T-helper 2 cell treated with Interferon-gamma antibody and Interleukin-4, amounts not matched to agents 5 μg/mL and 100 μg/mL, for 36 hours (primary cell): ENCODE data around the gene FGFBP2.

Experiments used
- DNase-seq: peaks from one replicate; pipeline ENCODE4 v3.0.0; 2021; ENCODE audit warnings: low spot score
- H3K27ac Mint-ChIP-seq: one replicate; pipeline ENCODE4 v1.8.0; 2021; ENCODE audit warnings: mild to moderate bottlenecking, mixed read lengths
- H3K27me3 Mint-ChIP-seq: one replicate; pipeline ENCODE4 v1.8.0; 2021; ENCODE audit warnings: low read depth, mixed read lengths
- H3K36me3 Mint-ChIP-seq: one replicate; pipeline ENCODE4 v1.8.0; 2021; ENCODE audit warnings: low read depth, mixed read lengths
- H3K4me1 Mint-ChIP-seq: one replicate; pipeline ENCODE4 v1.8.0; 2021; ENCODE audit warnings: low read depth, mixed read lengths
- H3K4me3 Mint-ChIP-seq: one replicate; pipeline ENCODE4 v1.8.0; 2022; ENCODE audit warnings: mild to moderate bottlenecking, moderate library complexity, mixed read lengths
- H3K9me3 Mint-ChIP-seq: one replicate; pipeline ENCODE4 v1.8.0; 2021; ENCODE audit warnings: mixed read lengths

The FGFBP2 gene

GRCh38 chr4:15955670-15956069 lies 7.3 kb downstream of the FGFBP2 start:
- H3K4me1 Mint-ChIP-seq, result peaks cover 4% of the 10 kb centered on the region
- no peaks in the 10 kb centered on the region for H3K9me3 Mint-ChIP-seq
- H3K27me3 Mint-ChIP-seq, result peaks cover 12% of the 10 kb centered on the region
- H3K36me3 Mint-ChIP-seq, result no peaks in the 10 kb centered on the region
- no peak overlapping the region for H3K27ac Mint-ChIP-seq
- H3K4me3 Mint-ChIP-seq, result no peak overlapping the region
- no peak for DNase-seq

GRCh38 chr4:15953625-15954024 lies 9.3 kb downstream of the FGFBP2 start:
- Mint-ChIP-seq H3K4me1 (peaks cover 4% of the 10 kb centered on the region), H3K9me3 (no peaks in the 10 kb centered on the region), H3K27me3 (peaks cover 12% of the 10 kb centered on the region), H3K36me3 (no peaks in the 10 kb centered on the region), H3K4me3 (no peak overlapping the region), H3K27ac (no peak overlapping the region)
- DNase-seq, result no peak

DNA sequence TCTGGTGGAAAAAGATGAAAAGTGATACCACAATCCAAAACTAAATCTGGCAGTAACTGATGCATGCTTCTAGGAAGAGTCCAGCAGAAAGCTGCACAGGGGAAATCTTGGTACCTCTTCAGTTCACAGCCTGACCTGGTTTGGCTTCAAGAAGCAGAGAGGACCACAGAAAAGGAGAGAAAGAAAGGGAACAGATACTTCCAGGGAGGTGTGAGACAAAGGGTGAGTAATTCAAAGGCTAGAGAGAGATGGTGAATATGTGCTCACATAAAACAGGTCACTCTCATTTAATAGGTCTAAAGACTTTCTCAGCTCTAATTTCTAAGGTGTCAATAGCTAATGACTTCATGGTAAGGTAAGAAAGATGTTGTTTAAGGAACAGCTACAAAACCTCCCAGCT lies 11.2 kb downstream of the FGFBP2 start:
- H3K27me3 Mint-ChIP-seq, result peaks cover 9% of the 10 kb centered on the region
- no peak overlapping the region for H3K4me3 Mint-ChIP-seq

DNA sequence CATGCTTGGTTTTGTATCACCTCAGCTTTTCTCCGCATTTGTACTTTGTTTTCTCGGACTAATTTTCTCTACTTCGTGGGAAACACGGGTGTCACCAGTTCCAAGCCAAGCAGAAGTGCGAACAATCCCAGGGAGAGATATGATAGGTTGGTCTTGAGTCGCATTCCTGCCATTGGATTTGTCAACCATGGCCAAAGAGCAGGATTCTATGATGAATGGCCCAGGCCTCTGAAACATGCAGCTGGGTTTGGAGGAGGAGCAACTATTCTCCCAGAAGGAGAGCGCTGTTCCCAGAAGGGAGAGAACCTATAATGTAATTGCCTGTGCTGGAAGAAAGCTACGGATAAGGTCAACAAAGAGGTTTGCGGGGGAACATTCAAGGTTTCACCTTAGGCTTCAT lies 14.1 kb downstream of the FGFBP2 start:
- Mint-ChIP-seq H3K4me3 (no peak overlapping the region), H3K27me3 (peaks cover 5% of the 10 kb centered on the region), H3K27ac (no peak overlapping the region), H3K4me1 (no peaks in the 10 kb centered on the region), H3K36me3 (no peaks in the 10 kb centered on the region), H3K9me3 (no peaks in the 10 kb centered on the region)
- DNase-seq, result no peak

More for the DNA sequence above, 11.2 kb downstream of the FGFBP2 start:
- Mint-ChIP-seq H3K27ac (no peak overlapping the region), H3K36me3 (no peaks in the 10 kb centered on the region), H3K4me1 (peaks cover 4% of the 10 kb centered on the region), H3K9me3 (no peaks in the 10 kb centered on the region)
- DNase-seq, result no peak

GRCh38 chr4:15947684-15948083 lies 15.3 kb downstream of the FGFBP2 start:
- Mint-ChIP-seq H3K4me1 (no peaks in the 10 kb centered on the region), H3K27me3 (peaks cover 5% of the 10 kb centered on the region), H3K36me3 (no peaks in the 10 kb centered on the region)

DNA sequence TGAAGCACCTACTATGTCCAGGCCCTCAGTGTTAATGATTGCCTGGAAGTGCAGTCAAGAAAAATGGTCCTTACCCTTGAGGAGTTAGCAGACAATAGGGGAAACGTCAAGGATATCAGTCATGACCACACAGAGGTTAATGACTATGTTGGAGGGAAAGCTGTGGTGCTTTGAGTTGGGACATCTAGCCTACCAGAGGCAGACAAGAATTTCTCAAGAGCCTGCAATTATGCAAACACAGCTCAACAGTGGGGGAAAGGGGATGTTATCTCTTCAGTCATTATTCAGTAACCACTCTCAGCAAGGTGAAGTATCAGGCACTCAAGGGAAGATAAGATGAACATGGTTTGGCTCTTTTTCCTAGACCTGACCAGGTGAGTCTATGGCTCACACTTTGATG lies 17.5 kb downstream of the FGFBP2 start:
- no peak for DNase-seq
- Mint-ChIP-seq H3K4me3 (no peak overlapping the region), H3K27me3 (peaks cover 5% of the 10 kb centered on the region), H3K27ac (no peak overlapping the region), H3K36me3 (no peaks in the 10 kb centered on the region), H3K4me1 (no peaks in the 10 kb centered on the region), H3K9me3 (no peaks in the 10 kb centered on the region)

More at GRCh38 chr4:15947684-15948083, 15.3 kb downstream of the FGFBP2 start:
- DNase-seq, result no peak
- Mint-ChIP-seq H3K9me3 (no peaks in the 10 kb centered on the region), H3K27ac (no peak overlapping the region), H3K4me3 (no peak overlapping the region)

- no peak for DNase-seq
- no peak overlapping the region for H3K27ac Mint-ChIP-seq
- no peak overlapping the region for H3K4me3 Mint-ChIP-seq
- no peaks in the 10 kb centered on the region for H3K9me3 Mint-ChIP-seq
- H3K27me3 Mint-ChIP-seq, result peaks cover 8% of the 10 kb centered on the region
- no peaks in the 10 kb centered on the region for H3K4me1 Mint-ChIP-seq
- no peaks in the 10 kb centered on the region for H3K36me3 Mint-ChIP-seq
These were observed 18.1 kb downstream of the FGFBP2 start for GRCh38 chr4:15944895-15945294.

- H3K36me3 Mint-ChIP-seq, result no peaks in the 10 kb centered on the region
- H3K9me3 Mint-ChIP-seq, result no peaks in the 10 kb centered on the region
- peaks cover 11% of the 10 kb centered on the region for H3K27me3 Mint-ChIP-seq
- no peak for DNase-seq
- H3K4me3 Mint-ChIP-seq, result no peak overlapping the region
- no peaks in the 10 kb centered on the region for H3K4me1 Mint-ChIP-seq
- H3K27ac Mint-ChIP-seq, result no peak overlapping the region
These were observed 20.7 kb downstream of the FGFBP2 start for GRCh38 chr4:15942283-15942682.

- no peaks in the 10 kb centered on the region for H3K9me3 Mint-ChIP-seq
- no peak within 1 kb of the TSS for H3K4me3 Mint-ChIP-seq
- H3K36me3 Mint-ChIP-seq, result no peaks in the 10 kb centered on the region
- no peak for DNase-seq
- H3K27ac Mint-ChIP-seq, result no peak within 1 kb of the TSS
- peaks cover 10% of the 10 kb centered on the region for H3K27me3 Mint-ChIP-seq
- H3K4me1 Mint-ChIP-seq, result no peaks in the 10 kb centered on the region
These were observed 24.3 kb downstream of the FGFBP2 start, which contains the start of gene FGFBP1 for GRCh38 chr4:15938640-15939039. FGFBP1 (minus strand) TSS chr4:15938740; CDS start chr4:15936632, 2,108 bp downstream.

DNA sequence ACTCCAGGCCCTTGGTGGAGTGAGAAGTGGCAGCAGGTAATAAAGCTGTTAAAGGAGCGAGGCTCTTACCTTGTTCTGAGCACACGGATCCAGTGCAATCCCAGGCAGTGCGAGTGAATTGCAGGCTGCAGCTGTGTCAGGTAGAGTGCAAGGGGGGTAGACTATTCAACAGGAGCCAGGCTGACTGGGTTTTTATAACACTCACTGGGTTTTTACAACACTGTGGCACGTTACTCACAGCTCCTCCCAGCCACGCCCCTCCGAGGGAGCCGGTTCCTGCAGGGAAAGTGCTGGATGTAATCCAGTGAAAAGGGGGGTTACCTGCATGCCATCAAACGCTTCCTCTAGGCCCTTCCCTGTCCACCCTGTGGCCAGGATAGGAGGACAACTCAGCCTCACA lies 24.8 kb downstream of the FGFBP2 start:
- Mint-ChIP-seq H3K9me3 (no peaks in the 10 kb centered on the region), H3K27me3 (peaks cover 10% of the 10 kb centered on the region), H3K36me3 (no peaks in the 10 kb centered on the region), H3K4me3 (no peak overlapping the region), H3K27ac (no peak overlapping the region), H3K4me1 (no peaks in the 10 kb centered on the region)
- no peak for DNase-seq

DNA sequence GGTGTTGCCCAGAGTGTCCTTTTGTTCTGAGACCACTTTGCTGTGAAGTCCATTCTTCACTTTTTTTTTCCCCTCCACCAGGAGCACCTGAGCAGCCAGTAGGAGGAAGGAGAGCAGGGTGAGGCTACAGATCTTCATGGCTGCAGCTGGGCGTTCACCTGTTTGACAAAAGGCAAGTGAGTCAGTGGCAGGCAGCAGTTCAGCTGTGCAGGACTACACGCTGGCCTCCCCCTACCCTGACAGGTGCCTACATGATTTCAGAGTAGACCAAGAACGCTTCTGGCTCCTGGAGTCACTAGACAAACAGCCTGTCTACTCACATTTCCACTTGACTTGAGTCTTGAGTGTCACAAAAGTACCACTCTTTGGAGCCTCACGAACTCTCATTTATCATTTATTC lies 26.5 kb downstream of the FGFBP2 start:
- Mint-ChIP-seq H3K4me3 (no peak overlapping the region), H3K9me3 (no peaks in the 10 kb centered on the region), H3K27me3 (peaks cover 10% of the 10 kb centered on the region), H3K4me1 (no peaks in the 10 kb centered on the region), H3K36me3 (no peaks in the 10 kb centered on the region), H3K27ac (no peak overlapping the region)
- DNase-seq, result no peak

DNA sequence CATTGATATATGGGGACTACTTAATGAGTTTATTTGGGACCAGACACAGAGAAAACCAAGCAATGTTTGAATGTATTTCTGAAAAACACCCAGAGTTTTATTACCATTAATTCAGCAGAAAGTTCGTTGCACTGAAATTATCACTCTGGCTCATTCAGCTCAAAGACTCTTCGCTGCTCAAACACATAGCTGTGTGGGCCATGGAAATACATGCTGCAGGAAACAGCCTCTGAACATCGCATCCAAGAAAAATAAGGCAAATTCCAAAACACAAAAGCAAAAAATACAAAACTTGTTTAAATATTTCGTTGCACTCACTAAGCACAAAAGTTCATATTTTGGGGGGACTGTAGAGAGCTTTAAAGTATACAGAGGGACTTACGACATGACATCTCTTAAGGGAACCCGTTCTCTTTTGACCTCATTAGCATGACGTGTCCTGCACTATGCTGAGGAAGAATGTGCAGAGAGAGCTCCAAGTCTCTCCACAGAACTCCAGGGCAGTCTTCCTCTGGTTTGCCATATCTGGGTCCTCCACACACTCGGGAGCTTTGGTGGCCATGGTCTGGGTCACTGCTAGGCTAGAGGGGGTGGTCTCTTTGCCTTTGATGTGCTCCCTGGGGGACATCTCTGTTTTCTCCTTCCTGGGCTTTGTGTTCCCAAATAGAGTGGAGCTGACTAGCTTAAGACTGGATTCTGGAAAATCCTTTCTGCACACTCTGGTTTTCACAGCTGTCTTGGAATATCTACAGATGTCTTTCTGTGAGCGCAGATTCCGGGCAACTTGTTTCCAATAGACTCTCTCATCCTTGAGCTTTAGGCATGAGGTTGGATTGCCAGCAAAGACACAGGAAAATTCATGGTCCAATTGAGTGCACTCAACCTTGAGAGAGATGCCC lies 27.2 kb downstream of the FGFBP2 start:
- H3K36me3 Mint-ChIP-seq, result no peaks in the 10 kb centered on the region
- no peaks in the 10 kb centered on the region for H3K9me3 Mint-ChIP-seq
- H3K4me1 Mint-ChIP-seq, result no peaks in the 10 kb centered on the region
- no peak overlapping the region for H3K27ac Mint-ChIP-seq
- no peak for DNase-seq
- peaks cover 13% of the 10 kb centered on the region for H3K27me3 Mint-ChIP-seq
- no peak overlapping the region for H3K4me3 Mint-ChIP-seq

DNA sequence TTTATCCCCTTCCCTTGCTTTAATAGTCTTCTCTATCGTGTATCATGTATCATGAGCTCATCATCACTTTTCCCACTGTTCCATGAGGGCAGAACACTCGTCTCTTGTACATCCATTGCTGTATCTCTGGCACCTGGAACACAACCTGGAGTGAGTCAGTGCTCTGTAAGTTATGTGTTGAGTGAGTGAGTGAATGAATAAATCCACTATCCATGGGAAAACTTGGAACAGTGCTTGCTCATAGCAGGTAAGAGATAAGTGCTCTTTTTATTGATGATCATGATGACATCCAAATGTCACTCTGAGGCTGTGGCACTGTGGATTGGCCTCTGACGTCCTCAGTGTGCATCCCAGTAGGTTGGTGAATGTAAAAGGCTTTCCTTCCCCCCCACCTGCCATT lies 28.7 kb downstream of the FGFBP2 start:
- Mint-ChIP-seq H3K36me3 (no peaks in the 10 kb centered on the region), H3K4me1 (peaks cover 2% of the 10 kb centered on the region), H3K4me3 (no peak overlapping the region), H3K27ac (no peak overlapping the region), H3K27me3 (peaks cover 10% of the 10 kb centered on the region), H3K9me3 (no peaks in the 10 kb centered on the region)
- DNase-seq, result no peak

GRCh38 chr4:15931451-15932210 lies 31.3 kb downstream of the FGFBP2 start:
- Mint-ChIP-seq H3K4me3 (no peak overlapping the region), H3K9me3 (no peaks in the 10 kb centered on the region), H3K4me1 (peaks cover 2% of the 10 kb centered on the region), H3K27ac (no peak overlapping the region), H3K36me3 (no peaks in the 10 kb centered on the region), H3K27me3 (peaks cover 7% of the 10 kb centered on the region)
- no peak for DNase-seq
